Kidney capillary endothelial cell (primary cell): ENCODE results near the gene TNFRSF1A.

Experiments used
- DNase-seq: peaks from one replicate; pipeline ENCODE4 v3.0.0-alpha.2; 2018; ENCODE audit warnings: low spot score

Gene TNFRSF1A

GRCh38 chr12:6323340-6323994 lies 18.4 kb downstream of the TNFRSF1A start:
- peak; percentile 98 for DNase-seq

- no peak for DNase-seq
These were observed 18.9 kb downstream of the TNFRSF1A start for GRCh38 chr12:6322969-6323339.

GRCh38 chr12:6322352-6322751 lies 19.5 kb downstream of the TNFRSF1A start:
- no peak for DNase-seq

GRCh38 chr12:6321905-6322304 lies 20.0 kb downstream of the TNFRSF1A start:
- no peak for DNase-seq

GRCh38 chr12:6319446-6319845 lies 22.4 kb downstream of the TNFRSF1A start:
- DNase-seq: no peak

- no peak for DNase-seq
These were observed 23.4 kb downstream of the TNFRSF1A start for GRCh38 chr12:6318440-6318879.

GRCh38 chr12:6317693-6318439 lies 24.0 kb downstream of the TNFRSF1A start:
- DNase-seq: no peak

- no peak for DNase-seq
These were observed 24.8 kb downstream of the TNFRSF1A start for GRCh38 chr12:6316921-6317692.

- DNase-seq: no peak
These were observed 25.9 kb downstream of the TNFRSF1A start for GRCh38 chr12:6315704-6316597.

GRCh38 chr12:6315184-6315583 lies 26.7 kb downstream of the TNFRSF1A start:
- no peak for DNase-seq

- no peak for DNase-seq
These were observed 27.1 kb downstream of the TNFRSF1A start for GRCh38 chr12:6314776-6315175.

- DNase-seq: no peak
These were observed 28.4 kb downstream of the TNFRSF1A start for GRCh38 chr12:6313326-6313940.

- DNase-seq: no peak
These were observed 29.1 kb downstream of the TNFRSF1A start for GRCh38 chr12:6312529-6313325.

GRCh38 chr12:6311822-6312528 lies 29.9 kb downstream of the TNFRSF1A start:
- DNase-seq: no peak

- no peak for DNase-seq
These were observed 30.9 kb downstream of the TNFRSF1A start for GRCh38 chr12:6310771-6311610.

GRCh38 chr12:6307529-6307928 lies 34.3 kb downstream of the TNFRSF1A start:
- no peak for DNase-seq

- DNase-seq: no peak
These were observed 35.2 kb downstream of the TNFRSF1A start for GRCh38 chr12:6306599-6307220.

- no peak for DNase-seq
These were observed 35.7 kb downstream of the TNFRSF1A start for GRCh38 chr12:6306151-6306550.

GRCh38 chr12:6303071-6303470 lies 38.8 kb downstream of the TNFRSF1A start:
- no peak for DNase-seq
